Cardiac fibroblast (primary cell): Measurements from ENCODE around the gene C8G.

Source experiments
- DNase-seq, 2 donors: peaks; one replicate each; pipeline versions ENCODE4 v3.0.0 to v3.0.0-alpha.2; 2010; ENCODE audit warnings: low read depth in 2 of 2
- H3K4me3 ChIP-seq, 2 donors: replicated peaks in 1 of 2; 1 replicate in 1 of 2; 2 replicates in 1 of 2; pipeline ENCODE4 v1.5.1; 2011; ENCODE audit warnings: low read depth in 2 of 2, low read length in 2 of 2, mild to moderate bottlenecking in 2 of 2, moderate library complexity in 1 of 2
- TF ChIP-seq, protein P1 (sequence below): IDR thresholded peaks from one replicate; pipeline ENCODE4 v1.5.1; 2011; ENCODE audit warnings: low read depth, mild to moderate bottlenecking, low read length, inconsistent platforms

Gene C8G

DNA sequence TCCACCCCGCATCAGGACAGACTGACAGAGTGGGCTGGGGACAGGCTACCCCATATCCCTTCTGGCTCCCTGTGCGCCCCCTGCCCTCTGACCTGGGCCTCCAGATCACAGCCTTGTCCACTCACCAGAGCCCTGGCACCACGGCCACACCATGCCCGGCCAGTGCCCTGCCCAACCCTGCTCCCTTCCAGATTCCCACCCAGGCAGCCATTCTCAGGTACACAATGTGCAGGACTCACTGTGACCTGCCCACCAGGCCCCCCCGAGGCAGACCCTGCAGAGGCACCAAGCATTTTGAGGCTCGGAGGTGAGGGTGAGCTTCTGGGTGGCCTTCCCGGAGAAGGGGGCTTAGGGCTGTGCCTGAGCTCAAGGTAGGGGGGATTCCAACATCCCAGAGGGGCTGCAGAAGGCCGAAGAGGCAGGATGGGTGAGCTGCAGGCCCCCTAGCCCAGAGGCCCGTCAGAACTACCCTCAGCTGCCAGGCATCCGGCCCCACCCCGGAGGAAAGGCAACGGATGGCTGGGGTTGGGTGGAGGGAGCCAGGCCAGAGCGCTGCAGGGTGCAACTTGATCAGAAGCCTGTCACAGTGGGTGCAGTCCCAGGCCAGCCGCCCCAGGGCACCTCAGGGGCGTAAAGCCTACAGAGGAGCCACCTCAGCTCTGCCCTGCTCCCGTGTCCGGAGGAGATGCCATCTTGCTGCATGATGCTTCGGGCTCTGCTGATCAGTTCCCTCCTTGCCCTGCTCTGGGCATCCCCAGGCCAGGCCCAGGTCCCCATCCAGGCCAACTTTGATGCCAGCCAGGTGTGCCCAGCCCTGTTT lies 37.4 kb downstream of the C8G start, which contains the start of gene LCNL1:
Gene LCNL1, plus strand, starts transcription at position 762 of the 820 bp plus-strand sequence. CDS start 594 bp downstream, outside the sequence.
- TF ChIP-seq, protein P1, sequence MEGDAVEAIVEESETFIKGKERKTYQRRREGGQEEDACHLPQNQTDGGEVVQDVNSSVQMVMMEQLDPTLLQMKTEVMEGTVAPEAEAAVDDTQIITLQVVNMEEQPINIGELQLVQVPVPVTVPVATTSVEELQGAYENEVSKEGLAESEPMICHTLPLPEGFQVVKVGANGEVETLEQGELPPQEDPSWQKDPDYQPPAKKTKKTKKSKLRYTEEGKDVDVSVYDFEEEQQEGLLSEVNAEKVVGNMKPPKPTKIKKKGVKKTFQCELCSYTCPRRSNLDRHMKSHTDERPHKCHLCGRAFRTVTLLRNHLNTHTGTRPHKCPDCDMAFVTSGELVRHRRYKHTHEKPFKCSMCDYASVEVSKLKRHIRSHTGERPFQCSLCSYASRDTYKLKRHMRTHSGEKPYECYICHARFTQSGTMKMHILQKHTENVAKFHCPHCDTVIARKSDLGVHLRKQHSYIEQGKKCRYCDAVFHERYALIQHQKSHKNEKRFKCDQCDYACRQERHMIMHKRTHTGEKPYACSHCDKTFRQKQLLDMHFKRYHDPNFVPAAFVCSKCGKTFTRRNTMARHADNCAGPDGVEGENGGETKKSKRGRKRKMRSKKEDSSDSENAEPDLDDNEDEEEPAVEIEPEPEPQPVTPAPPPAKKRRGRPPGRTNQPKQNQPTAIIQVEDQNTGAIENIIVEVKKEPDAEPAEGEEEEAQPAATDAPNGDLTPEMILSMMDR = no peak
- H3K4me3 ChIP-seq = no peak within 1 kb of the TSS
- DNase-seq = no peak

DNA sequence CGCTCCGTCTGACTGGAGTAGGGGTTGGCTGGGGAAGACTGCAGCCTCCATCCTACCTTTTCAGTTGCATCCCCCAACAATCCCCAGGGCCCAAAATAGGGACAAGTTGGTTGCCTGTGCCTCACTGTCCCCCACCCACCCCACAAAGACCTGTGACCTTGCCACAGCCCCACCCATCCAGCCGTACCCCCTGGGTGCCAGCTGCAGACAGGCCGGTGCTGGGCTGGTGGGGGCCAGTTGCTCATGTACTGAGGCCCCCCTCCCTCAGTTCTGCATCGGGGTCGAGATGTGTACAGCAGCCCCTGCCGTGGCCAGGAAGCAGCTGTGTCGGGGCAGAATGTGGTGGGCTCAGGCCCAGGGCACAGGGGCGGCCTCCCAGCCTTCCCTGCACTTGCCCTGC lies 38.1 kb downstream of the C8G start:
- no peak overlapping the region for H3K4me3 ChIP-seq
- TF ChIP-seq, protein P1 = no peak
- no peak for DNase-seq

DNA sequence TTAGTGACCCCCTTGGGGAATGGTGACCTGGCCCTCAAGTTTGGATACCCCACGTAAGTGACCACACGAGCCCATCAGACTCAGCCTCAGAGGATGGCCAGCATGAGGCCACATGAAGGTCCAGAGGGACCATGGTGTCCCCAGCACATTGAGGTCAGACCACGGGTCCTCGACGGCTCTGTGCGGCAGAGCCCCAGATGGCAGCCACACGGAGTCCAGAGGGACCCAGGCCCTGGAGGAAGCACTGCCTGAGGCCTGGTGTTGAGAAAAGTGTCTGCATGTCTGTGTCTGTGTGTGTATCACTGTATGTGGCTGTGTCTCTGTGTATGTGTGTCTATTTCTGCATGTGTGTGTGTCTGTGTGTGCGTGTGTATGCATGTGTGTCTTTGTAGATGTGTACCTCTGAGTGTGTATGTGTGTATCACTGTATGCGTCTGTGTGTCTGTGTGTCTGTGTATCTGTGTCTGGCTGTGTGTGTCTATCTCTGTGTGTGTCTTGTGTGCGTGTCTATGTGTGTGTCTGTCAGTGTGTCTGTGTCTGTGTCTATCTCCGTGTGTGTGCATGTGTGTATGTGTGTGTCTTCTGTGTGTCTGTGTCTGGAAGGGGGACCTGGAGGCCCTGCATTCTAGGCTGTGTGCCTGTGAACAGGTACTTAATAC lies 38.7 kb downstream of the C8G start:
- no peak for DNase-seq
- TF ChIP-seq, protein P1 = no peak
- H3K4me3 ChIP-seq = no peak overlapping the region

DNA sequence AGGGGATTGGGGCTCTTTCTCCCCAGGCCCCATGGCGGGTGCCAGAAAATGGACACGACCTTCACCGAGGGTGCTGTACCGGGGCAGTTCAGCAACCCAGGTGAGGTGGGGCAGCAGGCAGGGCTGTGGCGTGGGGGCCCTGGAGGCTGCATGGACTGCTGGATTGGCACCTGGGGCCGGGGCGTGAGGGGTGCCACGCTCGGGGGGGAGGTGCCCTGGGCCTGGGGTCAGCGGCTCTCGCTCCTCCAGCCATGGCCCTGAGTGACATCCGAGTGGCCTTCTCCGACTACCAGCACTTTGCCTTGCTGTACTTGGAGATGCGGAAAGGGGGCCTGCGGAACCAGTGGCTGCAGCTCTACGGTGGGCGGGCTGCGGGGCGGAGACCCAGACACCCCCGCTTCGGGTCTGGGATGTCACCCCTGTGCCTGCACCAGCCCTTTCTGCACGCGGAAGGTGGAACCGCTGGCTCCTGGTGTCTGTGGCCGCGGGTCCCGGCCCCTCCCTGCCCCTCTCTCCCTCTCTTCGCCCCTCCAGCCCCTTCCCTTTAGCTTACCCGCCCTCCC lies 39.5 kb downstream of the C8G start:
- H3K4me3 ChIP-seq = no peak overlapping the region
- TF ChIP-seq, protein P1 = no peak
- DNase-seq = no peak

DNA sequence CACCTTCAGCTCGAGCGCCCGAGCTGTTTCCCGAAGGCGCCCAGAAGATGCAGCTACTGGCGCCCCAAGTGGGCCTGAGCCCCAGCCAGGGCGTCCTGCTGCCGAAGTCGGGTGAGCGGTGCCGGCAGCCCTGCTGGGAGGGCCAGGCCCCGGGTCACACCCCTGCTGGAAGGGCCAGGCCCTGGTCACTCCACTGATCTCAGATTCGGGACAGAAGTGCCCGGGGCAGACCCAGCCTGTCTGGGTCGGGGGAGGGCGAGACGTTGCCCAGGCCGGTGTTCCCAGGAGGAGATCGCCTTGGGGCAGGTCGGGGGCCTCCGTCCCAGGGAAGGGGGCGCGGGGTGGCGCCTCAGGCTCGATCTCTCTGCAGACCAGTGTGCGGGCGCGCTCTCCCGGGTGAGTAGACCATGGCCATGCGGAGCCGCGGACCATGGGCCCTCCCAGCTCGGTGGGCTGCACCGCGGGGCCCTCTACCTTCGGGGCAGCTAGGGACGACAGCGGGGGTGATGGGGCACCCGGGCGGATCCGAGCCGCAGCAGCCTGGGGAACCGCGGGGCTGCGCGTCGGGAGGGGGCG lies 40.1 kb downstream of the C8G start:
- TF ChIP-seq, protein P1 = no peak
- no peak for DNase-seq

DNA sequence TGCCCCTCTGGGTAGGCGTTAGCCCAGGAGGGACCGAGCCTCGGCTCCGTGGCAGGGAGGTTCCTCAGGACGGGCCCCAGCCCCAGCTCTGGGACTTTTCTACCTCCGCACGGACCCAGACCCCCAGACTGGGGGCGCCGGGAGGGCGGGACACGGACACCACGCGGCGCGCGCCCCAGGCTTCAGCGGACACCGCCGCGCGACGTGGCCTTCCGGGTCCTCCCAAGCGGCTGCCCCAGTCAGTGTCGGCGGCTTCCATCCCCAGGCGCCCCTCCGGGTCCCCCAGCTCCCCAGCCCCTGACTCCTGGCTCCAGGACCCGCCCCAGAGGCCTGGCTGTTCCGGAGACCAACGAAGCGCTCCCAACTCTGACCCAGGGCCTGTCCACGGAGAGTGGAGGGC lies 40.8 kb downstream of the C8G start:
- H3K4me3 ChIP-seq = no peak overlapping the region
- DNase-seq = no peak
- TF ChIP-seq, protein P1 = no peak

More for the DNA sequence above, 40.1 kb downstream of the C8G start:
- no peak overlapping the region for H3K4me3 ChIP-seq
